Measurements from ENCODE around the gene PIH1D2.

The PIH1D2 gene

DNA sequence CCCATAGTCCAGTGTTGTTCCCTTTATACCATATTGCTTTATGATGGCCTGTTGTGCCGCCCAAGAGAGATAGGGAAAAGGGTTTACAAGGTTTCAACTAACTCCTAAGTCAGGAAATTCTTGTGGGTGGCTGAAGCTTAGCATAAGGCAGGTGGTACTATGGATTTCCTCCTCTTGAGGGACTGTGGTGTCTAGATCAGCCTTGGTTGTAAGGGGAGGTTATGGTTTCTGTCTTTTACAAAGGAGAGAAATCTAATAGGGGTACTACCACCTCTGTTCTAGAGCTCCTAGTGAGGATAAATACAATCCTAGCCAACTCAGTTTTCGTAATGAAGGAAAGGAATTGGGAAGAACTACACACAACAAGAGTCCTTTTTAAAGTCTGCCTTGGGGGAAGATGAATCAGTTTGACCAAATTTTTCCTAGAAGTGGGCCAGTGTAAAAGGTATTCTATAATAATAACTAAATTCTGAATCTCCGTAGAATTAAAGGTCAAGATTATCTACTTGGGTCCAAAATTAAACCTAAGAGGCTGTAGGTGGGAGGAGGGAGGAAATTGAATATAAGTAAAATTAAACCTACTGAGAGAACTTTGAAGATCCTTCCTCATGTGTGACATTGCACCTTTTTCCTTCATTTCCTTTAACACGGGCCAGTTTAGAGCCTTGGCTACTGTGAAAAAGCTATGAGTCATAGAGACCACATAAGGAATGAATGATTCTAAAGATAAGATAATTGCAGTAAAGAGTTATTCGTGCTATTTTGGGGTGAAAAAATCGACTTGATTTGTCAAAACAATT is 31.5 kb downstream of the PIH1D2 start:
- peak; percentile 65; the same call in 2 of the 3 replicates for ATAC-seq
- TF ChIP-seq ZFP30 (CRISPR knock-in tag; IDR thresholded peaks at IDR 0.05) (no peak), ZNF8 (CRISPR knock-in tag; IDR thresholded peaks at IDR 0.05) (no peak), CSDC2 (CRISPR knock-in tag; IDR thresholded peaks at IDR 0.05) (no peak), OSR1 (CRISPR knock-in tag; IDR thresholded peaks at IDR 0.05) (no peak), ZNF565 (CRISPR knock-in tag; conservative IDR thresholded peaks at IDR 0.05; ENCODE audit: low read depth) (no peak), ARNTL (CRISPR knock-in tag; IDR thresholded peaks at IDR 0.05; ENCODE audit: borderline replicate concordance, low read depth) (no peak), ZFP3 (CRISPR knock-in tag; IDR thresholded peaks at IDR 0.05) (no peak), PPARA (CRISPR knock-in tag; IDR thresholded peaks at IDR 0.05; ENCODE audit: borderline replicate concordance) (no peak), TSHZ2 (CRISPR knock-in tag; IDR thresholded peaks at IDR 0.05) (no peak), ZNF70 (CRISPR knock-in tag; IDR thresholded peaks at IDR 0.05) (no peak), GLIS3 (CRISPR knock-in tag; IDR thresholded peaks at IDR 0.05) (no peak), TOX (CRISPR knock-in tag; IDR thresholded peaks at IDR 0.05; ENCODE audit: borderline replicate concordance) (no peak), ESRRG (CRISPR knock-in tag; IDR thresholded peaks at IDR 0.05) (no peak), TCF4 (CRISPR knock-in tag; IDR thresholded peaks at IDR 0.05; ENCODE audit: borderline replicate concordance) (no peak), POU6F1 (CRISPR knock-in tag; IDR thresholded peaks at IDR 0.05; ENCODE audit: borderline replicate concordance, low read depth) (no peak), ZC3H10 (CRISPR knock-in tag; IDR thresholded peaks at IDR 0.05) (no peak)
- TF ChIP-seq, protein P1, sequence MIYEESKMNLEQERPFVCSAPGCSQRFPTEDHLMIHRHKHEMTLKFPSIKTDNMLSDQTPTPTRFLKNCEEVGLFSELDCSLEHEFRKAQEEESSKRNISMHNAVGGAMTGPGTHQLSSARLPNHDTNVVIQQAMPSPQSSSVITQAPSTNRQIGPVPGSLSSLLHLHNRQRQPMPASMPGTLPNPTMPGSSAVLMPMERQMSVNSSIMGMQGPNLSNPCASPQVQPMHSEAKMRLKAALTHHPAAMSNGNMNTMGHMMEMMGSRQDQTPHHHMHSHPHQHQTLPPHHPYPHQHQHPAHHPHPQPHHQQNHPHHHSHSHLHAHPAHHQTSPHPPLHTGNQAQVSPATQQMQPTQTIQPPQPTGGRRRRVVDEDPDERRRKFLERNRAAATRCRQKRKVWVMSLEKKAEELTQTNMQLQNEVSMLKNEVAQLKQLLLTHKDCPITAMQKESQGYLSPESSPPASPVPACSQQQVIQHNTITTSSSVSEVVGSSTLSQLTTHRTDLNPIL (CRISPR knock-in tag; IDR thresholded peaks at IDR 0.05; ENCODE audit: low read depth): no peak

DNA sequence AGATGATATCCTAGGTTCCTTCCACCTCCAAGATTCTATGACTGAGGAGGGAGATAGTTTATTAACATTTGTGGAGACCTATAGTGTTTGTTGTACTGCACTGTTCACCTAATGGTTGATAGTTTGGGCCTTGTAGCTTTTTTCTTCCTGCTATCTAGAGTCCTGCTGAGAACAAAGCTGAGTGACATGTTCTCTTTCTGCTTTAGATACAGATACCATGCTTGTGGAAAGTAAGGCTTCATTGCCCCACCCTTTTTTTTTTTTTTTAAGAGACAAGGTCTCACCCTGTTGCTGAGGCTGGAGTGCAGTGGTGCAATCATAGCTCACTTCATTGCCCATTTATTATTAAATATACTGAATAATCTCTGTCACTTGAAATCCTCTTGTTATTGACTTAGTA is 36.3 kb downstream of the PIH1D2 start:
- ATAC-seq: no peak
- TF ChIP-seq TSHZ2 (CRISPR knock-in tag; IDR thresholded peaks at IDR 0.05) (no peak), TOX (CRISPR knock-in tag; IDR thresholded peaks at IDR 0.05; ENCODE audit: borderline replicate concordance) (no peak), ZNF8 (CRISPR knock-in tag; IDR thresholded peaks at IDR 0.05) (no peak), OSR1 (CRISPR knock-in tag; IDR thresholded peaks at IDR 0.05) (no peak), ZFP3 (CRISPR knock-in tag; IDR thresholded peaks at IDR 0.05) (no peak), ARNTL (CRISPR knock-in tag; IDR thresholded peaks at IDR 0.05; ENCODE audit: borderline replicate concordance, low read depth) (no peak), PPARA (CRISPR knock-in tag; IDR thresholded peaks at IDR 0.05; ENCODE audit: borderline replicate concordance) (no peak), ZFP30 (CRISPR knock-in tag; IDR thresholded peaks at IDR 0.05) (no peak), CSDC2 (CRISPR knock-in tag; IDR thresholded peaks at IDR 0.05) (no peak), ZNF70 (CRISPR knock-in tag; IDR thresholded peaks at IDR 0.05) (no peak), SNAI2 (CRISPR knock-in tag; IDR thresholded peaks at IDR 0.05) (no peak), ESRRG (CRISPR knock-in tag; IDR thresholded peaks at IDR 0.05) (no peak), PATZ1 (CRISPR knock-in tag; IDR thresholded peaks at IDR 0.05; ENCODE audit: borderline replicate concordance) (no peak), TCF4 (CRISPR knock-in tag; IDR thresholded peaks at IDR 0.05; ENCODE audit: borderline replicate concordance) (no peak)
- TF ChIP-seq, protein P2, sequence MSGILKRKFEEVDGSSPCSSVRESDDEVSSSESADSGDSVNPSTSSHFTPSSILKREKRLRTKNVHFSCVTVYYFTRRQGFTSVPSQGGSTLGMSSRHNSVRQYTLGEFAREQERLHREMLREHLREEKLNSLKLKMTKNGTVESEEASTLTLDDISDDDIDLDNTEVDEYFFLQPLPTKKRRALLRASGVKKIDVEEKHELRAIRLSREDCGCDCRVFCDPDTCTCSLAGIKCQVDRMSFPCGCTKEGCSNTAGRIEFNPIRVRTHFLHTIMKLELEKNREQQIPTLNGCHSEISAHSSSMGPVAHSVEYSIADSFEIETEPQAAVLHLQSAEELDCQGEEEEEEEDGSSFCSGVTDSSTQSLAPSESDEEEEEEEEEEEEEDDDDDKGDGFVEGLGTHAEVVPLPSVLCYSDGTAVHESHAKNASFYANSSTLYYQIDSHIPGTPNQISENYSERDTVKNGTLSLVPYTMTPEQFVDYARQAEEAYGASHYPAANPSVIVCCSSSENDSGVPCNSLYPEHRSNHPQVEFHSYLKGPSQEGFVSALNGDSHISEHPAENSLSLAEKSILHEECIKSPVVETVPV (CRISPR knock-in tag; IDR thresholded peaks at IDR 0.05): no peak

All from SK-N-SH treated with all-trans-retinoic acid at 6 μM for 48 hours (cell line).